Liver (tissue), 9 donors: ENCODE results near the gene SEPTIN7. TPM values are rescaled to one million over a fixed set of nuclear protein-coding genes. Genes with fewer than 3 reads are reported as not detected.

Experiments
- DNase-seq: peaks from one replicate; pipeline ENCODE4 v3.0.0-alpha.2; 2017; ENCODE audit warnings: low spot score
- H3K27ac ChIP-seq, 2 donors: one replicate each; pipeline ENCODE4 v1.7.0; 2013; ENCODE audit warnings: inconsistent platforms in 2 of 2, low read length in 2 of 2, control low read depth in 1 of 2, low read depth in 1 of 2, mild to moderate bottlenecking in 1 of 2
- H3K27me3 ChIP-seq, 4 donors: one replicate each; pipeline versions ENCODE4 v1.6.1 to v1.7.0; 2013; ENCODE audit warnings: low read length in 3 of 4, inconsistent platforms in 1 of 4, mild to moderate bottlenecking in 1 of 4, moderate library complexity in 1 of 4; ENCODE audit not compliant: control insufficient read depth in 4 of 4, insufficient read depth in 4 of 4
- H3K36me3 ChIP-seq, 4 donors: one replicate each; pipeline versions ENCODE4 v1.6.1 to v1.7.0; 2013; ENCODE audit warnings: low read length in 3 of 4, mild to moderate bottlenecking in 3 of 4, low read depth in 1 of 4, moderate library complexity in 1 of 4; ENCODE audit not compliant: control insufficient read depth in 4 of 4, insufficient read depth in 3 of 4
- H3K4me1 ChIP-seq, 4 donors: one replicate each; pipeline versions ENCODE4 v1.6.1 to v1.7.0; 2013; ENCODE audit warnings: low read length in 3 of 4, mild to moderate bottlenecking in 3 of 4, moderate library complexity in 1 of 4; ENCODE audit not compliant: control insufficient read depth in 4 of 4, insufficient read depth in 4 of 4
- H3K4me3 ChIP-seq, 3 donors: one replicate each; pipeline versions ENCODE4 v1.6.1 to v1.7.0; 2013; ENCODE audit warnings: low read length in 3 of 3, control low read depth in 1 of 3, low read depth in 1 of 3, mild to moderate bottlenecking in 1 of 3
- H3K9ac ChIP-seq, 2 donors: one replicate each; pipeline ENCODE4 v1.7.0; 2013; ENCODE audit warnings: low read length in 2 of 2, mild to moderate bottlenecking in 2 of 2, moderate library complexity in 2 of 2, control low read depth in 1 of 2, low read depth in 1 of 2
- H3K9me3 ChIP-seq, 4 donors: one replicate each; pipeline versions ENCODE4 v1.6.1 to v1.7.0; 2013; ENCODE audit warnings: low read length in 3 of 4; ENCODE audit not compliant: control insufficient read depth in 4 of 4
- ATF3 ChIP-seq: IDR thresholded peaks from 2 replicates; pipeline ENCODE4 v1.6.1; 2016; ENCODE audit warnings: antibody characterized with exemption
- CTCF ChIP-seq: fragments of 150-350 bp; IDR thresholded peaks from 2 replicates; pipeline ENCODE4 v1.5.1; 2017; ENCODE audit warnings: improper control_type of control experiment, low read depth, low read length; ENCODE audit not compliant: missing input control
- EGR1 ChIP-seq, 2 donors: IDR thresholded peaks; 2 replicates each; pipeline ENCODE4 v1.6.1; 2016 to 2018; ENCODE audit warnings: antibody characterized with exemption in 2 of 2, low read depth in 2 of 2
- FOXA1 ChIP-seq: IDR thresholded peaks from 2 replicates; pipeline ENCODE4 v1.6.1; 2016; ENCODE audit warnings: antibody characterized with exemption
- FOXA2 ChIP-seq: IDR thresholded peaks from 2 replicates; pipeline ENCODE4 v1.6.1; 2016; ENCODE audit warnings: antibody characterized with exemption
- HNF4A ChIP-seq, 2 donors: conservative IDR thresholded peaks; 2 replicates each; pipeline ENCODE4 v1.6.1; 2016; ENCODE audit warnings: antibody characterized with exemption in 2 of 2, mild to moderate bottlenecking in 2 of 2
- HNF4G ChIP-seq: IDR thresholded peaks from 2 replicates; pipeline ENCODE4 v1.6.1; 2016; ENCODE audit warnings: antibody characterized with exemption
- JUND ChIP-seq, 2 donors: IDR thresholded peaks; 2 replicates each; pipeline ENCODE4 v1.6.1; 2016; ENCODE audit warnings: antibody characterized with exemption in 2 of 2
- MAX ChIP-seq: IDR thresholded peaks from 2 replicates; pipeline ENCODE4 v1.6.1; 2016; ENCODE audit warnings: antibody characterized with exemption
- NR2F2 ChIP-seq: IDR thresholded peaks from 2 replicates; pipeline ENCODE4 v1.6.1; 2016; ENCODE audit warnings: antibody characterized with exemption
- RAD21 ChIP-seq, 2 donors: IDR thresholded peaks; 2 replicates each; pipeline ENCODE4 v1.6.1; 2016; ENCODE audit warnings: antibody characterized with exemption in 2 of 2, mild to moderate bottlenecking in 2 of 2
- RXRA ChIP-seq, 2 donors: IDR thresholded peaks; 2 replicates each; pipeline ENCODE4 v1.6.1; 2017 to 2018; ENCODE audit warnings: antibody characterized with exemption in 2 of 2, mild to moderate bottlenecking in 1 of 2
- SP1 ChIP-seq: IDR thresholded peaks from 2 replicates; pipeline ENCODE4 v1.6.1; 2018; ENCODE audit warnings: antibody characterized with exemption, mild to moderate bottlenecking
- YY1 ChIP-seq: IDR thresholded peaks from 2 replicates; pipeline ENCODE4 v1.6.1; 2016; ENCODE audit warnings: antibody characterized with exemption, mild to moderate bottlenecking
- ZBTB33 ChIP-seq: IDR thresholded peaks from 2 replicates; pipeline ENCODE4 v1.6.1; 2016; ENCODE audit warnings: antibody characterized with exemption
- WGBS: extraction: QIAGEN DNeasy Blood & Tissue Kit; methylation state at CpG from one replicate; pipeline ENCODE4 v1.1.7; 2013; 5-methylcytosine and 5-hydroxymethylcytosine counted together
- polyA plus RNA-seq, 2 donors: library from polyadenylated mRNA; stranded (reverse) in 1 of 2; unstranded in 1 of 2; fragments of 200-250 nt in 1 of 2; fragments of >200 nt in 1 of 2; fragmentation: Nextera tagmentation in 1 of 2; extraction: Ambion mirVana in 1 of 2; gene quantifications; one replicate each; pipeline versions ENCODE4 v1.2.1 to v1.2.3, GENCODE V29; 2013 to 2015
- total RNA-seq, 2 donors: library from RNA; depleted of rRNA; stranded (reverse); fragments of >200 nt; gene quantifications; one replicate each; pipeline ENCODE4 v1.2.3, GENCODE V29; 2014
- donor health status: healthy.
- donor health status: healthy.
- donor health status: healthy.
- donor health status: healthy.
- donor health status: healthy.

The SEPTIN7 gene
- total and polyA plus RNA-seq, 4 donors = 48.3 to 86.1 (median 55.8) TPM

GRCh38 chr7:35820858-35821257 is 20.0 kb downstream of the SEPTIN7 start:
- no peak overlapping the region for H3K4me3 ChIP-seq
- no peaks in the 10 kb centered on the region for H3K9me3 ChIP-seq
- H3K27me3 ChIP-seq = no peaks in the 10 kb centered on the region
- no peak overlapping the region for H3K27ac ChIP-seq
- no peaks in the 10 kb centered on the region for H3K36me3 ChIP-seq
- DNase-seq = no peak
- 93% methylated on average over 1 of the region's 1 CpG for WGBS
- TF ChIP-seq YY1 = no peak
- no peak overlapping the region for H3K9ac ChIP-seq
- peaks cover 0 to 5% (median 2%) of the 10 kb centered on the region in 4 donors for H3K4me1 ChIP-seq

- Histone ChIP-seq H3K9me3 (no peaks in the 10 kb centered on the region), H3K27ac (no peak overlapping the region), H3K27me3 (no peaks in the 10 kb centered on the region), H3K9ac (no peak overlapping the region), H3K36me3 (no peaks in the 10 kb centered on the region), H3K4me3 (no peak overlapping the region), H3K4me1 (peaks cover 0 to 5% (median 2%) of the 10 kb centered on the region in 4 donors)
- DNase-seq = no peak
- no peak for TF ChIP-seq HNF4A (conservative IDR thresholded peaks at IDR 0.05)
- TF ChIP-seq RAD21 (IDR thresholded peaks at IDR 0.05) = no peak
- no peak for TF ChIP-seq MAX
- no peak for TF ChIP-seq NR2F2
- TF ChIP-seq ZBTB33 = no peak
- TF ChIP-seq FOXA1 = no peak
- TF ChIP-seq SP1 = no peak
- no peak for TF ChIP-seq EGR1 (IDR thresholded peaks at IDR 0.05; ENCODE audit: low read depth in 2 of 2)
- TF ChIP-seq RXRA (IDR thresholded peaks at IDR 0.05) = no peak
- WGBS = 75% methylated on average over 3 of the region's 3 CpGs
Observed at GRCh38 chr7:35823440-35823839, 22.6 kb downstream of the SEPTIN7 start.

- Histone ChIP-seq H3K27me3 (no peaks in the 10 kb centered on the region), H3K27ac (no peak overlapping the region), H3K4me1 (peaks cover 3 to 9% (median 5%) of the 10 kb centered on the region in 4 donors), H3K9ac (no peak overlapping the region), H3K36me3 (no peaks in the 10 kb centered on the region), H3K9me3 (no peaks in the 10 kb centered on the region), H3K4me3 (no peak overlapping the region)
- no peak for TF ChIP-seq HNF4G
- no peak for TF ChIP-seq HNF4A (conservative IDR thresholded peaks at IDR 0.05)
- no peak for TF ChIP-seq ATF3
- TF ChIP-seq ZBTB33 = no peak
- TF ChIP-seq NR2F2 = no peak
- TF ChIP-seq YY1 = no peak
- TF ChIP-seq FOXA2 = no peak
- no peak for TF ChIP-seq CTCF
- no peak for TF ChIP-seq RXRA (IDR thresholded peaks at IDR 0.05)
- TF ChIP-seq JUND (IDR thresholded peaks at IDR 0.05) = no peak
- 92% methylated on average over 1 of the region's 1 CpG for WGBS
- no peak for DNase-seq
Observed at GRCh38 chr7:35825974-35826373, 25.1 kb downstream of the SEPTIN7 start.
